Measurements from ENCODE around the gene UBE2O. TPM values are rescaled to one million over a fixed set of nuclear protein-coding genes. Genes with fewer than 3 reads are reported as not detected.

Gene UBE2O
- total RNA-seq, 1 donor from 2014 or later, result 35.9 TPM

- ATAC-seq (ENCODE audit: poor library complexity) (no peak), DNase-seq (no peak)
- intact Hi-C loops (cut with DNase I), result no loop called here
Observed at GRCh38 chr17:76490112-76490710, 37.3 kb upstream of the UBE2O start.

GRCh38 chr17:76487451-76488192 lies 34.7 kb upstream of the UBE2O start:
- intact Hi-C loops (cut with DNase I), result no loop called here
- DNase-seq (no peak), ATAC-seq (ENCODE audit: poor library complexity) (no peak)

GRCh38 chr17:76485569-76485968 lies 32.6 kb upstream of the UBE2O start:
- ATAC-seq (ENCODE audit: poor library complexity), result peak; percentile 70
- intact Hi-C loops (cut with DNase I), result no loop called here
- peak; percentile 71 for DNase-seq

- ATAC-seq (ENCODE audit: poor library complexity) (no peak), DNase-seq (no peak)
- intact Hi-C loops (cut with DNase I), result no loop called here
Observed at GRCh38 chr17:76484228-76484725, 31.3 kb upstream of the UBE2O start.

GRCh38 chr17:76481071-76481655 lies 28.2 kb upstream of the UBE2O start:
- no peak for DNase-seq
- intact Hi-C loops (cut with DNase I), result no loop called here
- peak; percentile 39 for ATAC-seq (ENCODE audit: poor library complexity)

- DNase-seq (no peak), ATAC-seq (ENCODE audit: poor library complexity) (no peak)
- intact Hi-C loops (cut with DNase I), result no loop called here
Observed at GRCh38 chr17:76480632-76481031, 27.7 kb upstream of the UBE2O start.

- DNase-seq (no peak), ATAC-seq (ENCODE audit: poor library complexity) (no peak)
- intact Hi-C loops (cut with DNase I), result no loop called here
Observed at GRCh38 chr17:76479515-76480060, 26.6 kb upstream of the UBE2O start.

- intact Hi-C loops (cut with DNase I), result no loop called here
- DNase-seq (no peak), ATAC-seq (ENCODE audit: poor library complexity) (no peak)
Observed at GRCh38 chr17:76478730-76479514, 26.0 kb upstream of the UBE2O start.

- DNase-seq (no peak), ATAC-seq (ENCODE audit: poor library complexity) (no peak)
- intact Hi-C loops (cut with DNase I), result no loop called here
Observed at GRCh38 chr17:76478097-76478496, 25.1 kb upstream of the UBE2O start.

GRCh38 chr17:76477576-76477975 lies 24.6 kb upstream of the UBE2O start:
- no peak for ATAC-seq (ENCODE audit: poor library complexity)
- intact Hi-C loops (cut with DNase I), result no loop called here
- no peak for DNase-seq

- DNase-seq (no peak), ATAC-seq (ENCODE audit: poor library complexity) (no peak)
- intact Hi-C loops (cut with DNase I), result no loop called here
Observed at GRCh38 chr17:76476736-76477135, 23.8 kb upstream of the UBE2O start.

- DNase-seq, result no peak
- intact Hi-C loops (cut with DNase I), result no loop called here
Observed at GRCh38 chr17:76475302-76475701, 22.4 kb upstream of the UBE2O start.

GRCh38 chr17:76474894-76475293 lies 21.9 kb upstream of the UBE2O start:
- DNase-seq (no peak), ATAC-seq (ENCODE audit: poor library complexity) (no peak)
- intact Hi-C loops (cut with DNase I), result no loop called here

More at GRCh38 chr17:76475302-76475701, 22.4 kb upstream of the UBE2O start:
- no peak for ATAC-seq (ENCODE audit: poor library complexity)

GRCh38 chr17:76474238-76474637 lies 21.3 kb upstream of the UBE2O start:
- no peak for ATAC-seq (ENCODE audit: poor library complexity)
- no peak for DNase-seq
- intact Hi-C loops (cut with DNase I), result no loop called here

- intact Hi-C loops (cut with DNase I), result no loop called here
- no peak for DNase-seq
- ATAC-seq (ENCODE audit: poor library complexity), result no peak
Observed at GRCh38 chr17:76473541-76473985, 20.6 kb upstream of the UBE2O start.

- intact Hi-C loops (cut with DNase I), result no loop called here
- ATAC-seq (ENCODE audit: poor library complexity) (no peak), DNase-seq (no peak)
Observed at GRCh38 chr17:76472726-76473125, 19.8 kb upstream of the UBE2O start.

GRCh38 chr17:76472258-76472645 lies 19.3 kb upstream of the UBE2O start:
- intact Hi-C loops (cut with DNase I), result no loop called here
- ATAC-seq (ENCODE audit: poor library complexity) (no peak), DNase-seq (no peak)

- intact Hi-C loops (cut with DNase I), result no loop called here
- no peak for DNase-seq
- ATAC-seq (ENCODE audit: poor library complexity), result no peak
Observed at GRCh38 chr17:76471498-76472257, 18.7 kb upstream of the UBE2O start.

Measured in Right ventricle myocardium superior (tissue), 1 donor.